Mucosa of descending colon (tissue), 3 donors: ENCODE measurements around the gene THG1L. TPM values are rescaled to one million over a fixed set of nuclear protein-coding genes. Genes with fewer than 3 reads are reported as not detected.
A peak's percentile ranks its signal among the peaks of the same experiment; 100 is the strongest.

Experiments
- ATAC-seq: fragments of 200-7000 bp; cut with Tn5 transposase; one replicate; pipeline ENCODE4 v1.9.1; 2020; ENCODE audit warnings: mild to moderate bottlenecking, moderate library complexity
- DNase-seq, 3 donors: peaks; one replicate each; pipeline ENCODE4 v3.0.0-alpha.2; 2020
- H3K36me3 ChIP-seq: fragments of 200-600 bp; one replicate; pipeline ENCODE4 v1.8.0; 2021; ENCODE audit warnings: low read depth, mild to moderate bottlenecking
- H3K4me1 ChIP-seq: fragments of 200-600 bp; one replicate; pipeline ENCODE4 v1.8.0; 2021; ENCODE audit warnings: low read depth, mild to moderate bottlenecking
- H3K4me3 ChIP-seq: fragments of 200-600 bp; one replicate; pipeline ENCODE4 v1.8.0; 2021; ENCODE audit warnings: mild to moderate bottlenecking
- H3K9me3 ChIP-seq: fragments of 200-600 bp; one replicate; pipeline ENCODE4 v1.8.0; 2021; ENCODE audit warnings: mild to moderate bottlenecking
- intact Hi-C, 2 donors: fragments of 100-400 bp; cut with DNase I in 1 of 2; cut with micrococcal nuclease in 1 of 2; formaldehyde crosslinking; loops; one replicate each; pipeline versions ENCODE4 v1.11.0 to v1.11.1; 2022; cut with DNase I, micrococcal nuclease
- total RNA-seq, 3 donors: library from RNA; stranded (reverse); fragmentation: NEBNext Ultra II Directional in 2 of 3; extraction: Animal tissue kit (Norgen Biotek cat#: 25700) in 2 of 3; gene quantifications; one replicate each; pipeline versions ENCODE4 v1.2.1 to v1.2.4, GENCODE V29; 2021 to 2023
- TF ChIP-seq, protein P1 (sequence below): fragments of 200-600 bp; IDR thresholded peaks from one replicate; pipeline ENCODE4 v1.8.0; 2022; ENCODE audit warnings: antibody characterized with exemption, mild to moderate bottlenecking
- donor health status: DM: no; HTN: no; CAD: no; lungs with moderate emphysema.
- donor health status: DM: no; HTN: no; CAD: no.
- donor health status: DM: no; HTN: yes; CAD: no.

Gene THG1L
- total RNA-seq, 3 donors from 2014 or later = 14.0 to 22.0 (median 14.5) TPM

DNA sequence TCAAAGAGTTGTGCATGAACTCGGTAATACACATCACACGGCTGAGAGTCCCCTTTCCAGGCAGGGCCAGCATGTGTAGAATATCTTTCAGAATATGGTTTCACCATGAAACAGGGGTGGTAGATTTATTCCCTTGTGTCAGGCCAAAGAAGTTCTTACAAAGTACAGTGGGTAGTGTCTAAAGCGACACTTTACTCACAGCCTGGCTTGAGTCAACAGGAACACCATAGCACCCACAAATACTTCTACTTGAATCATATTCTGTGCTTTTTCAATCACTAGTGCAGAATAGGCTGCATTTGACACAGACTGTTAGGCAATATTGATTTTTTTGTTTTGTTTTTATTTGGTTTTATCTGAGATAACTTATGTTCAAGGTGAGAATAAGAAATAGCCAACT lies 24.9 kb downstream of the THG1L start:
- no peak for DNase-seq
- TF ChIP-seq, protein P1, sequence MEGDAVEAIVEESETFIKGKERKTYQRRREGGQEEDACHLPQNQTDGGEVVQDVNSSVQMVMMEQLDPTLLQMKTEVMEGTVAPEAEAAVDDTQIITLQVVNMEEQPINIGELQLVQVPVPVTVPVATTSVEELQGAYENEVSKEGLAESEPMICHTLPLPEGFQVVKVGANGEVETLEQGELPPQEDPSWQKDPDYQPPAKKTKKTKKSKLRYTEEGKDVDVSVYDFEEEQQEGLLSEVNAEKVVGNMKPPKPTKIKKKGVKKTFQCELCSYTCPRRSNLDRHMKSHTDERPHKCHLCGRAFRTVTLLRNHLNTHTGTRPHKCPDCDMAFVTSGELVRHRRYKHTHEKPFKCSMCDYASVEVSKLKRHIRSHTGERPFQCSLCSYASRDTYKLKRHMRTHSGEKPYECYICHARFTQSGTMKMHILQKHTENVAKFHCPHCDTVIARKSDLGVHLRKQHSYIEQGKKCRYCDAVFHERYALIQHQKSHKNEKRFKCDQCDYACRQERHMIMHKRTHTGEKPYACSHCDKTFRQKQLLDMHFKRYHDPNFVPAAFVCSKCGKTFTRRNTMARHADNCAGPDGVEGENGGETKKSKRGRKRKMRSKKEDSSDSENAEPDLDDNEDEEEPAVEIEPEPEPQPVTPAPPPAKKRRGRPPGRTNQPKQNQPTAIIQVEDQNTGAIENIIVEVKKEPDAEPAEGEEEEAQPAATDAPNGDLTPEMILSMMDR = no peak
- intact Hi-C loops = no loop called here
- Histone ChIP-seq H3K9me3 (no peaks in the 10 kb centered on the region), H3K36me3 (no peaks in the 10 kb centered on the region), H3K4me3 (no peak overlapping the region), H3K4me1 (no peaks in the 10 kb centered on the region)
- ATAC-seq = no peak

DNA sequence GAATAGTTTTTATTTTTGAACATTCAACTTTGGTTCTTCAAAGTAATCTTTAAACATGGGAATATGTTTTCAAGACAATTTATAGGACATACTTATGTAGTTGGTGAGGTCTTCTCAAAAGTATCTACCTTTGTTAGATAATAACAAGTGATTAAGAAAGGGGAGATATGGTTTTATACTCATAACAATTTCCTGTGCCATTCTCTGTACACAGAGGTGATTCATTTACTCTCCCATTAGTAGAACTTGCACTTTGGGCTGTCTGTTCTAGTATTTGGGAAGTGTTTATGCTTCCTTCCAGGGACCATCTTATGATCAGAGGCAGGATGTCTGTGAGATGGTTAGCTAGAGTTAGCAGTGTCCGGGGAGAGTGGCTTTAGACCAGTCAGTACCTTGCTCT lies 27.5 kb downstream of the THG1L start:
- H3K9me3 ChIP-seq = no peaks in the 10 kb centered on the region
- no peak for DNase-seq
- no peaks in the 10 kb centered on the region for H3K4me1 ChIP-seq
- H3K36me3 ChIP-seq = no peaks in the 10 kb centered on the region
- H3K4me3 ChIP-seq = no peak overlapping the region
- TF ChIP-seq, protein P1 = no peak
- no peak for ATAC-seq
- intact Hi-C loops = no loop called here

DNA sequence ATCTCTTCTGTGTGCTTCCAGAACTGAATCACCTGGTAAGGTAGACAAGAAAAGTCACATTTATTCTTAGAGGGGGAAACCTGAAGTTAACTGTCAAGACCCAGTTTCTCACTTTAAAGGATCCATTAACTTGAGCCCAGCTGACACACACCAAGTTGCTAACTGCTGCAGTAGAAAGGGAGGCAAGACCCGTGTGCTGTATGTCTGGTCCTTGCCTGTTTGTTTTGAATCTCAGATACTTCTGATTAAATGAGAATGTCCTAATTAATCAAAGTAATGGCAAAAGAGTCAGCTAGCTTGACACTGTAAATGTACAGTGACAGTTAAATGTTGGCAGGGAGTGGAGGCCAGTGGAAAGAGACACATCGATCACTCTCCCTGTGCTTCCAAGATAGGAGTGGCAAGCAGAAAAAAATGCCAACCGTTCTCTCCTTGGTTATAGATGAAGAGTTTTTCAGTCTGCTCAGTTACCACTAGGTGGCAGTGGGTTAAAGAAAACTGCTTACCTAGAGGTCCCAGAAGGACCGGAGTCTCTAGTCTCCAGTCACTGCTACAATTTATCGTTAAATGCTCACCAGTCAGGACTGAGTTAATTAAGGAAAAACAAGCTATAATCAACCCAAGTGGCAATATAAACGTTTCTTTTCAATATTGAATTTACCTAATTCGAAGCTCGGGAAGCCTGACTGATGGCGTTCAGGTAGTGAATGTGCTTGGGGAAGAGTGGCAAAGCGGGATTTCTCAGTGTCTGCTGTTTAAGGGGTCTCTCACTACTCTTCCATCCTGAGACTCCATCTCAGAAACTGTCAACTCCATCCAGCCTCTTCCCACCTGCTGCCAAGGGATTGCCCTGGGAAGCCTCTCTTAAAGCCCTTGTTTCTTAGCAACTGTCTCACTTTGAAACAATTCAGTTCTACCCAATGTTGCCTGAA lies 30.7 kb downstream of the THG1L start:
- TF ChIP-seq, protein P1 = peak; percentile 52
- ATAC-seq = peak; percentile 89
- Histone ChIP-seq H3K4me1 (no peaks in the 10 kb centered on the region), H3K4me3 (no peak overlapping the region), H3K9me3 (no peaks in the 10 kb centered on the region), H3K36me3 (no peaks in the 10 kb centered on the region)
- DNase-seq = peak in 1 of 3 donors; percentile 56
- intact Hi-C loops = no loop called here

DNA sequence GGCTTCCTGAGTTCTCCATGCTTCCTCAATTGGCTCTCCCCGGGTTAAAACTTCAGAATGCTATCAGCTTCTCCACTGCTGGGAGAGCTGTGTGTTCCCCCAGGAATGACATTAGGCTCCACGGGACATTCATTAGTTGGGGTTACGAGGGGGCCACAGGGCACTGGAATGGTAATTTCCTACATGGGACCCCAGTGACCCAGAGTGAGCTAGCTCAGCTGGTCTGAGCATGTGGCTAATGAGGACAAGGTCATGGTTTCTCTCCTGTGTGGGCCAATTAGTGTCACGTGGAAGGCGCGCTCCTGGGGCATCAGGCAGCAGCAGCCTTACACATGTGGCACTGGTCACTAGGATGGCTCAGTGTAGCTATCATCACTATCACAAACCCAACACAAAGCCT lies 33.3 kb downstream of the THG1L start:
- intact Hi-C loops = no loop called here
- ATAC-seq = no peak

DNA sequence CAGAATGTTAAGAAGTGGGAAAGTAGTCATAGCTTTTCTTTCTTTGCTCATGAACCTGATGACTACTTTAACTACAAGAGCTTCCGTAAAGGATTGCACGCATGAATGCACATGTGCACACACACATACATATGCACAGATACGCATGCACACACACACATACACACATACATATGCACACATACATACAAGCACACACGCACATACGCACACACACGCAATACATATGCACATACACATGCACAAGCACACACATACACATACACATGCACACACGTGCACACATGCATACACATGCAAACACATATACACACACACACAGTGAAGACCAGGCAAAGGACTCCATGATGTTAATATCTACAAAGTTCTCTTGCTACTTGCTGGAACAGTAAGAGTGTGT lies 35.2 kb downstream of the THG1L start:
- TF ChIP-seq, protein P1 = no peak
- DNase-seq (no peak), ATAC-seq (no peak)
- H3K36me3 ChIP-seq = no peaks in the 10 kb centered on the region
- no peaks in the 10 kb centered on the region for H3K9me3 ChIP-seq
- H3K4me3 ChIP-seq = no peak overlapping the region
- no peaks in the 10 kb centered on the region for H3K4me1 ChIP-seq
- intact Hi-C loops = no loop called here

More for the DNA sequence above, 33.3 kb downstream of the THG1L start:
- H3K36me3 ChIP-seq = no peaks in the 10 kb centered on the region
- no peak overlapping the region for H3K4me3 ChIP-seq
- H3K4me1 ChIP-seq = no peaks in the 10 kb centered on the region
- no peaks in the 10 kb centered on the region for H3K9me3 ChIP-seq
- DNase-seq = no peak
- TF ChIP-seq, protein P1 = no peak
